GM19467 (cell line): ENCODE measurements around the gene PAPSS1.

Experiments
- ATAC-seq: cut with Tn5 transposase; IDR thresholded peaks from one replicate; pipeline ENCODE4 v1.9.1; 2021; ENCODE audit warnings: mild to moderate bottlenecking, moderate library complexity; ENCODE audit not compliant: unreplicated experiment

PAPSS1 gene

DNA sequence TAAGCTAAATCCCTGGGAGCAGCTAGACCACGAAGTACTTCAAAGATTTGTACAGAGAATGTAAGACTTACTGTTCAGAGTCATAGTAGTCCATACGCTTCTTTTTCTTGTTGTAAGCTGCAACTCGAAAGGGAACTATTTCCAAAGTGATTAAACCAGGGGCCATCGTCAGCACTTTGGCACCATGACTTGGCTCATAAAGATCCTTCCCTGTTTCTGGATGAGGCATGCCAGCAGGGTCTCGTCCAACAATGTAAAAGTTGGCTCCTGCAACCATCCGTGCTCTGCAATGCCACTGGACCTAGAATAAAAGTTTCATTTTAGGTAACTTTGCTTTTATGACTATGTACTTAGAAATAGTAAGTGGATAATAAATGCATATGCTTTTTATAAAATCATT lies 88.5 kb downstream of the PAPSS1 start:
- no peak for ATAC-seq

DNA sequence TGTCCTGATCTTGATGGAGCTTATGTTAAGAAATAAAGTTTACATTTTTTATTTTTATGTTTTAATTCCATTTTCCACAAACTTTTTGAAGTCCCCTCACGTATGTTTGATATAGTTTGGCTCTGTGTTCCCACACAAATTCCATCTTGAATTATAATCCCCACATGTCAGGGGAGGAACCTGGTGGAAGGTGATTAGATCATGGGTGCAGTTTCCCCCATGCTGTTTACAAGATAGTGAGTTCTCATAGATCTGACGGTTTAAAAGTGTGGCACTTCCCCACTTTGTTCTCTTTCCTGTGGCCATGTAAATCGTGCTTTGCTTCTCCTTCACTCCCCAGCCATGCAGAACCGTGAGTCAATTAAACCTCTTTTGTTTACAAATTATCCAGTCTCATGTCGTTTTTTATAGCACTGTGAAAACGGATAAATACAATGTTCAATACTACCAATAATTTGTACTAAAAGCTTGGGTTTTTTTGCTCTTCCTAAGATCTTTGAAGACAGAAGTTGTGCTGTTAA lies 89.8 kb downstream of the PAPSS1 start:
- no peak for ATAC-seq

- no peak for ATAC-seq
These were observed 90.7 kb downstream of the PAPSS1 start for GRCh38 chr4:107629318-107629717.

- no peak for ATAC-seq
These were observed 94.6 kb downstream of the PAPSS1 start for GRCh38 chr4:107625391-107625902.

- no peak for ATAC-seq
These were observed 96.0 kb downstream of the PAPSS1 start for GRCh38 chr4:107624024-107624423.

GRCh38 chr4:107622006-107622405 lies 98.0 kb downstream of the PAPSS1 start:
- no peak for ATAC-seq

- ATAC-seq, result no peak
These were observed 100.3 kb downstream of the PAPSS1 start for GRCh38 chr4:107619731-107620130.

- no peak for ATAC-seq
These were observed 101.0 kb downstream of the PAPSS1 start for GRCh38 chr4:107619066-107619465.

- no peak for ATAC-seq
These were observed 101.4 kb downstream of the PAPSS1 start for GRCh38 chr4:107618656-107619055.

GRCh38 chr4:107616838-107617389 lies 103.1 kb downstream of the PAPSS1 start:
- ATAC-seq, result no peak

GRCh38 chr4:107615809-107616208 lies 104.2 kb downstream of the PAPSS1 start:
- ATAC-seq, result no peak

DNA sequence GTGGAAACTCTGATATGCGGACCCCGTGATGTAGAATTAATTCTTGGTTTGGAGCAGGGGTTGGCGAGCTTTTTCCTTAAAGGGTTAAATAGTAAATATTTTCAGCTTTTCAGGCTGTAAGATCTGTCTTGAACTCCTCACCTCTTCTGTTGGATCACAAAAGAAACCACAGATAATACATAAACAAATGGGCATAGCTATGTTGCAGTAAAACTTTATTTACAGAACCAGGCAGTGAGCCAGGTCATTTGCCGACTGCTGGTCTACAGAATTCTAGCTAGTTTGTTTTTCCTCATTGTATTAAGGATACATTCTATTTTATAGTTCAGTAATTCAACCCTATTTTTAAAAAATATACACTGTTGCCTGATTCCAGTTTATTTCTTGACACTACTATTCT lies 116.6 kb downstream of the PAPSS1 start:
- ATAC-seq, result no peak

DNA sequence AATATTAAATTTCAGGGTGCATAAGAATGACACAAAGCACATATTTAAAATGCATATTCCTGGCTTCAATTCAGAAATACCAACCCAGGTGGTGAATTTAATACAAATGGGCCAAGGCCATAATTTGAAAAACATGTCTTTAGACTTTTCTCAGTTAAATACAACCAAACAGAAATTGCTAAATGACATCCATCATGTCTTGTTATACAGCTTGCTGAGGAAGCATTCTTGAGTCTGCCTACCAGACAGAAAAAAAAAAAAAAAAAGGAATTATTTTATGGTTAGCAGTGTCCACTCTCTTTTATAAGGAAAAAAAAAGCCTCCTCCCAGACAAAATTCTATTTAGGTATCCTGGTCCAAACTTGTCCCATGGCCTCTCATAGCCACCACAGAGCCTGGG lies 119.1 kb downstream of the PAPSS1 start:
- no peak for ATAC-seq

GRCh38 chr4:107600436-107600835 lies 119.6 kb downstream of the PAPSS1 start:
- ATAC-seq, result no peak

DNA sequence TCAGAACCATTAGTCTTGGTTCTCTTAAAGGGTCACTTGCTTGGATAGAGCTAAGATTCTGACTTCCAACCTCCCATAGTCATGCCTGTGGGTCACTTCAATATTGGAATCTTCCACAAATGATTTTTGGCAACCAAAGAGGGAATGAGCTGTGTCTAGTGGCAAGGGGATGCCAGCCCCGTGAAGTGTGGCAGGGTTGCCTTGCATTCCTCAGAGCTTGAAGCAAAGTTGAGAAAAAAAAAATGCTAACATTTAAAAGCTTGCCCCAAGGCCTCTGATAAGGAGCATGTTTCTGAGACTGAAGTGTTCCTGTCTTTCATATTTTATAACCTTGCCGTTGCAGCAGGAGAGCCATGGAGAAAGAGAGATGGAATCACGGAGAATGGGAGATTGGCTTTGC lies 120.2 kb downstream of the PAPSS1 start:
- ATAC-seq, result no peak

- no peak for ATAC-seq
These were observed 126.8 kb downstream of the PAPSS1 start for GRCh38 chr4:107593230-107593629.

GRCh38 chr4:107592519-107592918 lies 127.5 kb downstream of the PAPSS1 start:
- peak; percentile 91 for ATAC-seq

- ATAC-seq, result no peak
These were observed 130.8 kb downstream of the PAPSS1 start for GRCh38 chr4:107589269-107589668.

- no peak for ATAC-seq
These were observed 133.7 kb downstream of the PAPSS1 start for GRCh38 chr4:107586371-107586770.

DNA sequence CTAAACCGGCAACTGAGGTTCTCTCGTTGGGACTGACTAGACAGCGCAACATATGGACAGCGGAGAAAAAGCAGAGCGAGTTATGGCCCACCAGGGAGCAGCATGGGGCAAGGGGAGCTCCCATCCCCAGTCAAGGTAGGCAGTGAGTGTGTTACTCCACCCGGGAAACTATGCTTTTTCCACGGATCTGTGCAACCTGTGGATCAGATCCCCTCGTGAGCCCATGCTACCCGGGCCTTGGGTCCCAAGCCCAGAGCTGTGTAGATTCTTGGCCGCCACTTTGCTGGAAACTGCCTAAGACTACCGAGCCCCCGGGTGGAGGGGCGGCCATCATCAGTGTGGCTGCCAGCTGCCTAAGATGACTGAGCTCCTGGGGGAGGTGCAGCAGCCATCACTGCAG lies 140.9 kb downstream of the PAPSS1 start:
- ATAC-seq, result no peak

- no peak for ATAC-seq
These were observed 141.7 kb downstream of the PAPSS1 start for GRCh38 chr4:107578321-107578720.

DNA sequence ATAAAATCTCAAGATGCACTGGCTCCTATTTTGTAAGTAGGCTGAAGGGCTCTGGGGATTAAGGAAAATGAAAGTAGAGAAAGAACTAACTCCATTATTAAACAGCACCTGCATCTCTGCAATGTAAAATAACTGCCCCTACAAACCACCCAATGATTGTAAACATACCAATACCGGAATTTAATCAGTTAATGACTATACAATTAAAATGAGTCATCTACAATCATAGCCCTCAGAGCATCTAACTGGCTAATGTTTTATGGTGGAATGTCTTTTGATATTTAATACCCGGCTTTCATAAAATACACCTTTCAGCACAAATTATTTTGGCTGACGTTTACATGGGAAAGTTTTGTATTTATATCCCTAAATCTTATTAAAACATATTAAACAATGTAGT lies 142.3 kb downstream of the PAPSS1 start:
- ATAC-seq, result no peak

DNA sequence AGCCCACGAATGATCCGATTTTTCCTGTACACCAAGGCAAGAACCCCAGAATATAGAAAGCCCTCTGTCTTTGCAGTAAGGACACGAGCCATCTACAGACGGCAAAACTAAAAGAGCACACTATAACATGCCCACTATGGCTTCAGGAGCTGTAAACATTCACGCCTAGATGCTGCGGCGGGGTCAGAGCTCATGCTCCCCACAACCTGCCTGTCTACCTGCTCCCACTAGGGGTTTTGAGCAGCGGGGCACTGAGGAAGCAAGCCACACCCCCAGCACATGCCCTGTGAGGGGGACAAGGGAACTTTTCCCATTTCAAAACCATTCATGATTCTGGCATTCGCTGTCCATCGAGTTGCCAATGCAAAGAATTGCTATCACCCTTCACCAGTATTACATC lies 144.8 kb downstream of the PAPSS1 start:
- no peak for ATAC-seq
